HEK293 (cell line): ENCODE measurements around the gene SPDYE16.
"Not testable (repeated sequence)": the region's sequence is repeated elsewhere in the genome, so short reads cannot be mapped to it uniquely, and the experiment has no call there.

Experiments used
- MYNN ChIP-seq: fragments of 450-650 bp; formaldehyde crosslinking; IDR thresholded peaks from 2 replicates; pipeline ENCODE4 v1.5.1; 2016; ENCODE audit warnings: missing biosample characterization, missing genetic modification characterization, borderline replicate concordance
- MZF1 ChIP-seq: fragments of 450-650 bp; formaldehyde crosslinking; IDR thresholded peaks from 2 replicates; pipeline ENCODE4 v1.5.1; 2017; ENCODE audit warnings: missing biosample characterization, missing genetic modification characterization, borderline replicate concordance
- REPIN1 ChIP-seq: fragments of 450-650 bp; formaldehyde crosslinking; IDR thresholded peaks from 2 replicates; pipeline ENCODE4 v1.5.1; 2017; ENCODE audit warnings: missing biosample characterization, missing genetic modification characterization, low read depth
- TCF7L2 ChIP-seq: IDR thresholded peaks from 2 replicates; pipeline ENCODE4 v1.6.1; 2011; ENCODE audit warnings: low read depth, mild to moderate bottlenecking, inconsistent platforms, low read length, moderate library complexity, borderline replicate concordance
- YY1 ChIP-seq: fragments of 450-650 bp; formaldehyde crosslinking; IDR thresholded peaks from 2 replicates; pipeline ENCODE4 v1.5.1; 2018; ENCODE audit warnings: missing biosample characterization, missing genetic modification characterization
- ZBTB7A ChIP-seq: fragments of 450-650 bp; formaldehyde crosslinking; IDR thresholded peaks from 2 replicates; pipeline ENCODE4 v1.5.1; 2016; ENCODE audit warnings: low read depth, missing biosample characterization, missing genetic modification characterization
- ZNF184 ChIP-seq: fragments of 450-650 bp; IDR thresholded peaks from 2 replicates; pipeline ENCODE4 v1.5.1; 2018; ENCODE audit warnings: missing biosample characterization, mild to moderate bottlenecking, missing genetic modification characterization
- ZNF416 ChIP-seq: fragments of 450-650 bp; formaldehyde crosslinking; IDR thresholded peaks from 2 replicates; pipeline ENCODE4 v1.5.1; 2016; ENCODE audit warnings: missing biosample characterization, missing genetic modification characterization
- ZNF610 ChIP-seq: fragments of 450-650 bp; formaldehyde crosslinking; IDR thresholded peaks from 2 replicates; pipeline ENCODE4 v1.5.1; 2016; ENCODE audit warnings: missing biosample characterization, missing genetic modification characterization, borderline replicate concordance
- ZNF670 ChIP-seq: fragments of 450-650 bp; formaldehyde crosslinking; IDR thresholded peaks from 2 replicates; pipeline ENCODE4 v1.5.1; 2016; ENCODE audit warnings: missing biosample characterization, missing genetic modification characterization, low read depth
- TF ChIP-seq, protein P1 (sequence below): fragments of 450-650 bp; formaldehyde crosslinking; IDR thresholded peaks from 2 replicates; pipeline ENCODE4 v1.5.1; 2016; ENCODE audit warnings: missing biosample characterization, missing genetic modification characterization
- TF ChIP-seq, protein P2 (sequence below): fragments of 450-650 bp; formaldehyde crosslinking; IDR thresholded peaks from 2 replicates; pipeline ENCODE4 v1.5.1; 2016; ENCODE audit warnings: missing biosample characterization, missing genetic modification characterization, low read depth
- TF ChIP-seq, protein P3 (sequence below): fragments of 450-650 bp; IDR thresholded peaks from 2 replicates; pipeline ENCODE4 v1.5.1; 2018; ENCODE audit warnings: missing biosample characterization, mild to moderate bottlenecking, missing genetic modification characterization
- TF ChIP-seq, protein P4 (sequence below): fragments of 450-650 bp; formaldehyde crosslinking; IDR thresholded peaks from 2 replicates; pipeline ENCODE4 v1.5.1; 2016; ENCODE audit warnings: missing biosample characterization, missing genetic modification characterization

DNA sequence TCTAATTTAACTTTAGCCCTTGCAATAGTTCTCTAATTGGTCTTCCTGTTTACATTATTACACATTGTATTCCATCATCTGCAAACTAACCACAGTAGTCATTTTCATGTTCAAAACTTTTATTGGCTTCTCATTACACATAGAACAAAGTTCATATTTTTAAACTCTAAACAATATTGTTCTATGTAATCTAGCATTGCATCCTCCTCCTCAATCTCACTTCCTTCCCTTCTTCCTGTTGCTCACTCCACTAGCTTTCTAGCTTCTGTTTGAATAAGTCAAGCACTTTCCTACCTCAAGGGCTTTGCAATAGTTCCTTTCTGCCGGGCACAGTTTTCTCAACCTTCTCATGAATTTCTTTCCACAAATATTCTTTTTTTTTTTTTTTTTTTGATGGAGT is 45.5 kb upstream of the SPDYE16 start:
- not testable (repeated sequence) for TF ChIP-seq ZNF670 (tag by site-specific recombination); ZNF610 (tag by site-specific recombination); TCF7L2; MYNN; MZF1 (tag by site-specific recombination); ZNF416 (tag by site-specific recombination); ZBTB7A (tag by site-specific recombination); YY1; REPIN1 (tag by site-specific recombination); ZNF184 (tag by site-specific recombination)
- TF ChIP-seq, protein P1, sequence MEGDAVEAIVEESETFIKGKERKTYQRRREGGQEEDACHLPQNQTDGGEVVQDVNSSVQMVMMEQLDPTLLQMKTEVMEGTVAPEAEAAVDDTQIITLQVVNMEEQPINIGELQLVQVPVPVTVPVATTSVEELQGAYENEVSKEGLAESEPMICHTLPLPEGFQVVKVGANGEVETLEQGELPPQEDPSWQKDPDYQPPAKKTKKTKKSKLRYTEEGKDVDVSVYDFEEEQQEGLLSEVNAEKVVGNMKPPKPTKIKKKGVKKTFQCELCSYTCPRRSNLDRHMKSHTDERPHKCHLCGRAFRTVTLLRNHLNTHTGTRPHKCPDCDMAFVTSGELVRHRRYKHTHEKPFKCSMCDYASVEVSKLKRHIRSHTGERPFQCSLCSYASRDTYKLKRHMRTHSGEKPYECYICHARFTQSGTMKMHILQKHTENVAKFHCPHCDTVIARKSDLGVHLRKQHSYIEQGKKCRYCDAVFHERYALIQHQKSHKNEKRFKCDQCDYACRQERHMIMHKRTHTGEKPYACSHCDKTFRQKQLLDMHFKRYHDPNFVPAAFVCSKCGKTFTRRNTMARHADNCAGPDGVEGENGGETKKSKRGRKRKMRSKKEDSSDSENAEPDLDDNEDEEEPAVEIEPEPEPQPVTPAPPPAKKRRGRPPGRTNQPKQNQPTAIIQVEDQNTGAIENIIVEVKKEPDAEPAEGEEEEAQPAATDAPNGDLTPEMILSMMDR (tag by site-specific recombination), result not testable (repeated sequence)
- TF ChIP-seq, protein P2, sequence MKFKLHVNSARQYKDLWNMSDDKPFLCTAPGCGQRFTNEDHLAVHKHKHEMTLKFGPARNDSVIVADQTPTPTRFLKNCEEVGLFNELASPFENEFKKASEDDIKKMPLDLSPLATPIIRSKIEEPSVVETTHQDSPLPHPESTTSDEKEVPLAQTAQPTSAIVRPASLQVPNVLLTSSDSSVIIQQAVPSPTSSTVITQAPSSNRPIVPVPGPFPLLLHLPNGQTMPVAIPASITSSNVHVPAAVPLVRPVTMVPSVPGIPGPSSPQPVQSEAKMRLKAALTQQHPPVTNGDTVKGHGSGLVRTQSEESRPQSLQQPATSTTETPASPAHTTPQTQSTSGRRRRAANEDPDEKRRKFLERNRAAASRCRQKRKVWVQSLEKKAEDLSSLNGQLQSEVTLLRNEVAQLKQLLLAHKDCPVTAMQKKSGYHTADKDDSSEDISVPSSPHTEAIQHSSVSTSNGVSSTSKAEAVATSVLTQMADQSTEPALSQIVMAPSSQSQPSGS, result not testable (repeated sequence)
- TF ChIP-seq, protein P3, sequence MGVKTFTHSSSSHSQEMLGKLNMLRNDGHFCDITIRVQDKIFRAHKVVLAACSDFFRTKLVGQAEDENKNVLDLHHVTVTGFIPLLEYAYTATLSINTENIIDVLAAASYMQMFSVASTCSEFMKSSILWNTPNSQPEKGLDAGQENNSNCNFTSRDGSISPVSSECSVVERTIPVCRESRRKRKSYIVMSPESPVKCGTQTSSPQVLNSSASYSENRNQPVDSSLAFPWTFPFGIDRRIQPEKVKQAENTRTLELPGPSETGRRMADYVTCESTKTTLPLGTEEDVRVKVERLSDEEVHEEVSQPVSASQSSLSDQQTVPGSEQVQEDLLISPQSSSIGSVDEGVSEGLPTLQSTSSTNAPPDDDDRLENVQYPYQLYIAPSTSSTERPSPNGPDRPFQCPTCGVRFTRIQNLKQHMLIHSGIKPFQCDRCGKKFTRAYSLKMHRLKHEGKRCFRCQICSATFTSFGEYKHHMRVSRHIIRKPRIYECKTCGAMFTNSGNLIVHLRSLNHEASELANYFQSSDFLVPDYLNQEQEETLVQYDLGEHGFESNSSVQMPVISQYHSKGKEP (tag by site-specific recombination), result not testable (repeated sequence)
- TF ChIP-seq, protein P4, sequence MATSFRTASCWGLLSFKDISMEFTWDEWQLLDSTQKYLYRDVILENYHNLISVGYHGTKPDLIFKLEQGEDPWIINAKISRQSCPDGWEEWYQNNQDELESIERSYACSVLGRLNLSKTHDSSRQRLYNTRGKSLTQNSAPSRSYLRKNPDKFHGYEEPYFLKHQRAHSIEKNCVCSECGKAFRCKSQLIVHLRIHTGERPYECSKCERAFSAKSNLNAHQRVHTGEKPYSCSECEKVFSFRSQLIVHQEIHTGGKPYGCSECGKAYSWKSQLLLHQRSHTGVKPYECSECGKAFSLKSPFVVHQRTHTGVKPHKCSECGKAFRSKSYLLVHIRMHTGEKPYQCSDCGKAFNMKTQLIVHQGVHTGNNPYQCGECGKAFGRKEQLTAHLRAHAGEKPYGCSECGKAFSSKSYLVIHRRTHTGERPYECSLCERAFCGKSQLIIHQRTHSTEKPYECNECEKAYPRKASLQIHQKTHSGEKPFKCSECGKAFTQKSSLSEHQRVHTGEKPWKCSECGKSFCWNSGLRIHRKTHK (tag by site-specific recombination), result not testable (repeated sequence)
